NCI-H187 treated with DMSO at 0.1 percent for 48 hours (cell line): ENCODE data around the gene BBLN.

Experiments used
- DNase-seq: peaks from one replicate; lab custom pipeline; 2025; lab: John Stamatoyannopoulos, UW

BBLN gene

DNA sequence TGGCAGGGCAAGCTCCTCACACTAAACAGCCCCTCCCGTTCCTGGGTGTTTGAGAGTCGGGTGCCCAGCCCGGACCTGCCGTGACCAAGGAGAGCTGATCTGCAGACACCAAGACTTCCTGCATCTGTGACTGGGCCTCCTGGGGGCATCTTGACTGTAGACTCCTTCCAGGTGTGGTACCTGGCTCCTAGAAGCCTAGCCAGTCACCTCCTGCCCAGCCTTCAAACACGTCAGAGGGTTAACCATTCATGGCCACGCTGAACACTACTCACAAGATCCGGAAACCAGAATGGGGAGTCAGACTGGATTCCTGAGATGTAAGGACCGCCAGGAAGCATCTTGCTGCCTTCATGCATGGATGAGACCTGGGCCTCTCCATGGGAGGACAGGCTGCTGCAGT lies 14.5 kb upstream of the BBLN start:
- DNase-seq = no peak

- DNase-seq = no peak
These were observed 14.1 kb upstream of the BBLN start for GRCh38 chr9:128145951-128146351.

DNA sequence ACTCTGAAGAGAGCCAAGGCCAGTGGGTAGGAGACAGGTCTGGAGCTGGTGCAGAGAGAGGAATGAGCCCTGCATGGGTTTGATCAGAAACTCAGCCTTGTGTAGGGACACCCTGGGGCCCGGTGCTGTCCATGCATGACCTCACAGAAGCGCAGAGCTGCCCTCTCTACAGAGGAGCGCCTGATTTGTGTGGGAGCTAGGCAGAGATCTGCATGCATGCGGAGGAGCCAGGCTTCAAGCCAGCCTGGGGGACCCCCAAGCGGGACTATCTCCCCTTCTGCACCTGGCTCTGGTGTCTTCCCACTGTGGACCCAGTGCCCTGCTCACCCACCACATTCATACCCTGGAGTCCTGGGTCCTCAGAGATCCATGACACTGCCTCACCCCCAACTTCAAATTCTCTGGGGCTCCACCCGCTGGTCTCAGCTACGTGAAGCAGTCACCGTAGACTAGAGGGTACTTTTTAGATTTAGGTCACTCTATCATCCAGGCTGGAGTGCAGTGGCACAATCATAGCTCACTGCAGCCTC lies 13.4 kb upstream of the BBLN start:
- DNase-seq = no peak

DNA sequence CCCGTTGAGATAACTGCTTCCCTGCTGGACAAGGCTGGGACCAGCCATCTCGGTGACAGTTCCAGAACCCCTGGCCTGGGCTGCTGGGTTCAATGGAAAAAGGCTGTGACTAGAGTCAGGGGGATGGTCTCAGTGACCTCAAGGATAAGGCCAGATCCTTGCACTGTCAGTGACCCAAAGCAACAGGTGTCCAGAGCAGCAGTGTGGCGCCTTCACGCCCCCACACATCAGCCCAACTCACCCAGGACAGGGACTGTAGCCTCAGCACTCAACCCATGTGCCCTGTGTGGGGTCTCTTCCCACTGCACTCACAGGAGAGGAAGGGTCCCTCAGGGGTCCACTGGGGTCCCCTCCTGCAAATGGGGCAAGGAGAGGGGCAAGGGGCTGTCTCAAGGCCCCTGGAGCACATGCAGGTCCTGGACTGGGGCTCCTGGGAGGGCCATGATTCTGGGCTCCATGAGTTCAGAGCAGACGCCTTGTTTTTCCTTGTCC lies 11.5 kb upstream of the BBLN start:
- DNase-seq = no peak

DNA sequence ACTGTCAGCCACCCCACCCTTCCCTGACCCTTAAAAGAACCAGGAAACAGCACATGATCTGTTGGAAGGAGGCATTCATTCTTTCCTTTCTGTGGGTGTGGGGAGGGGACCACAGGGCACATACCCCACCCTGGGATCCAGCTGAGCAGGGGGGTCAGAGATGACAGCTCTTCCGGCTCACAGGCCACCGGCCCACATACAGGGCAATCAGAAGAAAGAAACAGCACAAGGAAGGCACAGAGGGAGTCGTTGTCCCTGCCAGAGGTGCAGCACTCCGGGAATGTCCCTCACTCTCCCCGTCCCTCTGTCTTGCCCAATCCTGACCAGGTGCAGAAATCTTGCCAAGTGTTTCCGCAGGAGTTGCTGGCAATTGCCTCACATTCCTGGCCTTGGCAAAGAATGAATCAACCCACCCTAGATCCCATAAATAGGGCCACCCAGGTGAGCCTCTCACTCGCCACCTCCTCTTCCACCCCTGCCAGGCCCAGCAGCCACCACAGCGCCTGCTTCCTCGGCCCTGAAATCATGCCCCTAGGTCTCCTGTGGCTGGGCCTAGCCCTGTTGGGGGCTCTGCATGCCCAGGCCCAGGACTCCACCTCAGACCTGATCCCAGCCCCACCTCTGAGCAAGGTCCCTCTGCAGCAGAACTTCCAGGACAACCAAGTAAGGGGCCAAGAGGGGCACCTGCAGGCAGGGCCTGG lies 10.9 kb upstream of the BBLN start, which contains the start of gene LCN2:
TSS of gene LCN2 (plus strand) at position 453 of the 701 bp plus-strand sequence. CDS start at position 526, 73 bp downstream.
- no peak for DNase-seq

DNA sequence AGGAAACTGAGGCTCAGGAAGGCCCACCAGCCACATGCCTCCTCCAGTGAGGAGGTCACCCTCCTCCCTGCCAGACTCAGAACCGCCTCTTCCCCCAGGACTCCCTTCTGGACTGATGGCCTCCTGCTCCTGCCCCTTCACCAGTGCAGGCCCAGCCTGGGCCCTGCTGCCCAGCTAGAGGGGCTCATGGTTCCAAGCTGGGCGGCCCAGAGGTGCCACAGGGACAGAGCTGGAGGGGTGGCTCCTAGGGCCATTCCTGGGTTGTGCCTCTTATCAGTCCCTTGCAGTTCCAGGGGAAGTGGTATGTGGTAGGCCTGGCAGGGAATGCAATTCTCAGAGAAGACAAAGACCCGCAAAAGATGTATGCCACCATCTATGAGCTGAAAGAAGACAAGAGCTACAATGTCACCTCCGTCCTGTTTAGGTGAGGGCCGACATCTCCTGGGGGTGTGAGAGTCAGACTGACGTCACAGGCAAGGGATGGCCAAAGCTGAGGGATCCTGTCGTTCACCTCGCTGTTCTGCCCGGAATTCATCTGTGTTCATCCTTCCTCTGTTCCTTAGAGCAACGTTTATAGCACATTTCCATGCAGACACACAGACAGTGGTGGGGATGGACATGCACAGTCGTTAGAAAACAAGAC lies 10.0 kb upstream of the BBLN start:
- DNase-seq = no peak

GRCh38 chr9:128150594-128151308 lies 9.3 kb upstream of the BBLN start:
- no peak for DNase-seq

DNA sequence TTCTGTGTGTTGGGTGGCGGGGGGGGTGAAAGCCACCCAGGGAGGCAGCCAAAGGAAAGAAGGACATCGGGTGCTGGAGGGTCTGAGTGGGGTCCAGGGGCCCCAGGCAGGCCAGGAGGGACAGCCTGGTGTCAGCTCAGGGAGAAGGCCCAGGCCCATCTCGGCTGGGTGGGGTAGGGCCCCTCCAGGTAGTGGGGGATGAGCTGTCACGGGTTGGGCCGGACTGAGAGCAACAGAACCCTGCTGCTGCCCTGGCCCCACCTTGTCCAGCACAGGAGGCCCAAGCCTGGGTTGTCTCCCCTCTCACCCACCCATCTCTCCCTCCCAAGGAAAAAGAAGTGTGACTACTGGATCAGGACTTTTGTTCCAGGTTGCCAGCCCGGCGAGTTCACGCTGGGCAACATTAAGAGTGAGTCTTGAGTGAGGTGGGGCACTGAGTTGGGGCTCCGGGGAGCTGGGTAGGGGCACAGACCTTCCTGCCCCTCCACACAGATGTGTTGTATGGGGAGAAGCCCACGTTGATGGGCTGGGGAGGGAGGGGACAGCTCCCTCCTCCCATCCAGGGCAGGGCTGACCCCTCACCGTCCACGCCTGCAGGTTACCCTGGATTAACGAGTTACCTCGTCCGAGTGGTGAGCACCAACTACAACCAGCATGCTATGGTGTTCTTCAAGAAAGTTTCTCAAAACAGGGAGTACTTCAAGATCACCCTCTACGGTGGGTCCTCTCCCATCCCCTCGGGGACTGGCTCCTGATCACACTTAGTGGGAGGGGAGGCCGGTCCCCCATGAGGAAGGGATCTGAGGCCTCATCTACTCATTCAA lies 8.5 kb upstream of the BBLN start:
- no peak for DNase-seq

- DNase-seq = no peak
These were observed 7.7 kb upstream of the BBLN start for GRCh38 chr9:128152133-128153059.

DNA sequence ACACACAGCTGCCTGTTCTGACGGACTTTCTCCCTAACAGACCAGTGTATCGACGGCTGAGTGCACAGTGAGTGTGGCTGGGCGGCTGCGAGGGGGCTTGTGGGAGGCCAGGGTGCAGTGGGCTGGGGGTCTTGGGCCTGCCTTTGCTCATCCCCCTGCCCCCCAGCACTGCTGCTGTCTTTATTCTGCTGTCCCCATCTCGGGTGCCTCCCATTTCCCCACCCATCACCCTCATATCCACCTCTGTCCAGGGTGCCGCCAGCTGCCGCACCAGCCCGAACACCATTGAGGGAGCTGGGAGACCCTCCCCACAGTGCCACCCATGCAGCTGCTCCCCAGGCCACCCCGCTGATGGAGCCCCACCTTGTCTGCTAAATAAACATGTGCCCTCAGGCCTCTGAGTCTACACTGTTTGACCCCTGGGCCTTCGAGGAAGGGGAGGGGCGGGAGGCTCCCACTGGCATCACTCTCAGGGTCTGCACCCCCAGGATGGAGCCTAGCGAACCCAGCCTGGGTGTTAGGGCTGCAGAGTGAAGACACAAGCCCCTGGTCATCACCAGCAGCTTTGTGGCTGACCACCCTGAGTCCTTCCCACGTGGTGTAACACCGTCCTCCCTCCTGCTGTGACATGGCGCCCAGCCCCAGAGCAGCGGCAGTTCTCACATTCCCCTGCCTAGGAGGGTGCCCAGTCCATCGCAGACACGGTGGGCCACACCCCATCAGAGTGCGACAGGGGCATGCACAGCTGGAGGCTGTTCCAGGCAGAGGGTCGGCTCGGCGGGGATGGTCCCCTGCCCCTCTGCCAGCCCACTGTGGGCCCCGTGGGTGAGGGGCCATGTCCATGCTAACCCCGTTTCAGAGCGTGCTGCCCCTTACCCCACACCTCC lies 6.8 kb upstream of the BBLN start:
- DNase-seq = no peak

DNA sequence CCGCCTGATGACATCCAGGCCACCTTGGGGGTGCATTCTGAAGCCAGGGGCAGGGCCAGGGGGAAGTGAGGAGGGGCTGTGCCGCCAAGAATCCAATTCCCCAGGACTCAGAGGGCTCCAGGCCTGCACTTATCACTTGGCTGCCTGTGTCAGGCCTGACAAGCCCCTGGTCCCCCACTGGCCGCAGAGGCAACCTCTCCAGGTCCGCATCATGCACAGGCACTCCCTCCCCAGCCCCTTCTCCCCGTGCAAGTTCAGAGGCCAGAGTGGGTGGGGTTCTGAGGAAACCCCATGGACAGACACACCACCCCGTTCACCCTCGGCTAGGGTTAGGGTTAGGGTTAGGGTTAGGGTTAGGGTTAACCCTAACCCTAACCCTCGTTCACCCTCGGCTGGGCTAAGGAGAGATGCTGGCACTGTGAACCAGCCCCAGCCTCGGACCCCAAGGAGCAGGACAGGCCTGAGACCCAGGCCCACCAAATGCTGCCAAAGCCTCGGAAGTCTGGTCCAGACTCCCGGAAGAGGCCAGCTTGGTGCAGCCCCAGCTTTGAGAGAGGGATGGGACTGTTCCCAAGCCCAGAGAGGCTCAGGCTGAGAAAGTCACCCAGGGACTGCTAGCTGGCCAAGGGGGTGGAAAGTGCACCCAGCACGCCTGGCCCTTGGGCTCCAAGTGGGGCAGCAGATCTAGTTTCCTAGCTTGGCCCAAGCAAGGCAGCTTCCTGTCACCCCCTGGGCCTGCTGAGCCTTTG lies 5.9 kb upstream of the BBLN start:
- no peak for DNase-seq

DNA sequence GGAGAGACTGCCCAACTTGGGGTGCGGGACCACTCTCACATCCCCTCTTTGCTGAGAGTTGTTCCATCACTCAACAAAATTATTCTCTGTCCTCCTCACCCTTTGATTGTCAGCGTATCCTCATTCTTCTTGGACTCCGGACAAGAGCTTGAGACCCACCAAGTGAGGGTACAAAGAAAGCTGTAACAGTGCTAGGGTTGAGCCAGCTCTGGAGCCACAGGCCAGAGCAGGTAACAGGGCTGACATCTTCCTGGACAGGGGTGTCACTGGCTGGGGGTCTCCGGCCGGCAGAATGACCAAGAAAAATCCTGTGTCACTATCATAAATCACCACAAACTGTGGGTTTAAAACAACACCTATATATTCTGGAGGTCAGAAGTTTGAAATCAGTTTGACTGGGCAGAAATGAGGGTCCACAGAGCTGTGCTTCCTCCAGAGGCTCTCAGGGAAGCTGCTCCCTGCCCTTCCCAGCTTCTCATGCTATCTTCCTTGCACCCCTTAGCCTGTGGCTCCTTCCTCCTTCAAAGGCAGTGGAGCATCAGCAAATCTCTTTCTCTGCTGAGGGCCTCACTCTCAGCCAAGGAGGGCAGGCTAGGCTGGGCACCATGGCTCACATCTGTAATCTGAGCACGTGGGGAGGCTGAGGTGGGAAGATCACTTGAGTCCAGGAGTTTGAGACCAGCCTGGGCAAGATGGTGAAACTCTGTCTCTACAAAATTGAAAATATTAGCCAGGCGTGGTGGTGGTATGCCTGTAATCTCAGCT lies 4.1 kb upstream of the BBLN start:
- no peak for DNase-seq

- no peak for DNase-seq
These were observed 612 bp upstream of the BBLN start for GRCh38 chr9:128159522-128159783.

DNA sequence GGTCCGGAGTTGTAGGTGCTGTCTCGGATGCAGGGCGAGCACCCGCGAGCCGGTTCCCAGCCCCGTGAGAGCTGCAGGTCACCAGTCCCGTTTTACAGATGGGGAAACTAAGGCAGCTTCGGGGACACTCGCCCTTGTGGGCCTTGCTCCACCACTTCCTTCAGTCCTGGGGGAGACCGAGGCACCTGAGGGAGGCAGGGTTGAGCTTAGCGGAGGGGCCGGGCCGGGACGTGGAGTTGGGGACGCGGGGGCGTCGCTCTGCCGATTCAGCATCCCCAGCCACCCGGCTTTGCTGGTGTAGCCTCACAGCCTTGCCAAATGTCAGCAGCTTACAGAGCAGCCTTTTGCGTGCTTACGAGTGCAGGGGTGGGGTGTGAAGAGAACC lies 530 bp downstream of the BBLN start:
- no peak for DNase-seq

- DNase-seq = no peak
These were observed 1.3 kb downstream of the BBLN start for GRCh38 chr9:128161215-128161902.

GRCh38 chr9:128162215-128163026 lies 2.4 kb downstream of the BBLN start:
- no peak for DNase-seq

DNA sequence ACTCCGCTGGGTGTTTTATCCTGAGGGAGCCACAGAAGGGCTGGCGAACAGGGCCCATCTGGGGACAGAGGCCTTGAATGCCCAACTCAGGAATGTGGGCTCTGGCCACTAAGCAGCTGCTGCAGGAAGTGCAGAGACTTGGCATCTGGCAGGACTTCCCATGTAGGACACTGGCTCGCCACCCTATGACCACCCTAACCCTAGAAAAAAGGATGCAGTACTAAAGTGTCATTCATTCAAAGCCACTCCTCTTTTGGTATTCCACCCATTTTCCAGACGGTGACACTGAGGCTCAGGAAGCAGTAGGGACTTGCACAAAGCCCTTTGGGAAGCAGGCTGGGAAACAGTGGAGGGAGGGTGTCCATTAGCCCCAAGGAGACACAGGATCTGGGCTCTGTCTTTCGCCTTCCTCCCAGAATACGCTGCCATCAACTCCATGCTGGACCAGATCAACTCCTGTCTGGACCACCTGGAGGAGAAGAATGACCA lies 3.0 kb downstream of the BBLN start:
- no peak for DNase-seq
